ENCODE measurements around the gene RAB8B.

RAB8B gene

DNA sequence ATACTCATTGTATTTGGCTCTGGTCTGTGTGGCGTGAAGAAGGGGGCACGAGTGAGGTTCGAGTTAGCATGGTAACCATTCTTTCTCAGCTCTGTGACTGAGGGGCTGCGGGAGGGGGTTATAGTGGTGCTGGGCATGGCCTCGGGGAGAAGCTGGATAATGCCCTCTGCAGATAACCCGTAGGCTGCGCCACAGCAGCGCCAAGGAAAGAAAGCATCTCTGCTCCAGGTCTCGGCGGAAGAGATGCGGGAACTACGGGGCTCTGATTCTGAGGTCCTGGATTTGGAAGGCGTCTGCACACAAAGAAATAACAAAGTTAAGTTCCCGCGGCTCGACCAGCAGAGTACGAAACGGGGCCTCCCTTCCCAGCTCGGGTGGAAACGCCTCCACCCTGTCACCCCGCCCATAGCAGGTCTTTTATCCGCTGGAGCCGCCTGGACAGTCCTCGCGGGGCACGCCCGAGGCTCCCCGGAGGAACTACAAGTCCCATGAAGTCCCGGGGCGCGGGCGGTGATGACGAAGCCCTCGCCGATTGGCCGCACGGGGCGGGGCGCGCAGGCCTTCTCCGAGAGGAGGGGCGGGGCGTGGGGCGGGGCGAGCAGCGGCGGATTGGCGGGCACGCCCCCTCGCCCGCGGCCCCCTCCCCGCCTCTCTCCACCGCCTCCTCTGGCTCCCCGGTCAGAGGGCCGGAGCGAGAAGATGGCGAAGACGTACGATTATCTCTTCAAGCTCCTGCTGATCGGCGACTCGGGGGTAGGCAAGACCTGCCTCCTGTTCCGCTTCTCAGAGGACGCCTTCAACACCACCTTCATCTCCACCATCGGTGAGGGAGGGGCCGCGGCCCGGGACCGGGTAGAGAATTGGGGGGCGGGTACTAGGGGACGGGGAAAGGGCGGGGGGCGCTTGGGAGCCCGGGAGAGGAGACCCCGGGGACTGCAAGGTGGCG, at the start of gene RAB8B:
RAB8B (plus strand) TSS at position 681 of the 946 bp plus-strand sequence; CDS start at position 700, 19 bp downstream.
- no peak for TF ChIP-seq CTCF (IDR thresholded peaks at IDR 0.05)

DNA sequence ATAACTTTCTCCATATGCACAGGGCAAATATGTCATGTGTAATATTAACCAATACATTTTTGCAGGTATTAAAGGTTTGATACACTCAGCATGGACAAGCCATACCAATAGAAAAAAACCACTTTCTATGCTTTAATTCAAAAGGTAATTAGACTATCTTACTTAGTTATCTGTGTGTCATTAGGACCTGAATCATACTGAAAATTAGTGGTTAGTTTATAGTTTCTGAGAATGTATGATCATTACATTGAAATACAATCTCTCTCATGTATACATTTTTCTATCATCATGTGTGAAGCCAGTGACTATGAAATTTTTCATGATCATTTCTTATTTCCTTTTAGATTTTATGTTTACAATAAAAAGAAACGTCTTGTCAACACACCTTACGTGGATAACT, 48.5 kb upstream of the RAB8B start:
- TF ChIP-seq CTCF (IDR thresholded peaks at IDR 0.05) = no peak

- no peak for TF ChIP-seq CTCF (IDR thresholded peaks at IDR 0.05)
Measured at GRCh38 chr15:63145426-63145825, 44.0 kb upstream of the RAB8B start.

GRCh38 chr15:63146684-63147083, 42.7 kb upstream of the RAB8B start:
- no peak for TF ChIP-seq CTCF (IDR thresholded peaks at IDR 0.05)

DNA sequence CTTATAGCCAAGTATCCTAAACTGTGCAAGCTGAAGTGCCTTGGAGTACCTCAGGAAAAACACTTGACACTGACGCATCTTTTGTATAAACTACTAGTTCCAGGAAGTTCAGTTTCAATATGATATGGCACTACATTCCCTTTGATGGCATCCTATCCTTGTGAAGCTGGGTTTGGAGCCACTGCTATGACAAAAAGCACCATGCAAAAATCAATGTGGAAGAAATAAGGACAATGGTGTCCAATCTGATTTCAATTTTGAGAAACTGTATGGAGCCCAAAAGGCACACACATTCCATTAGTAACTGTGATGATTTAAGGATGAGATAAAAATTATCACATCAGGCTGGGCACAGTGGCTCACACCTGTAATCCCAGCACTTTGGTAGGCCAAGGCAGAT, 37.7 kb upstream of the RAB8B start:
- no peak for TF ChIP-seq CTCF (IDR thresholded peaks at IDR 0.05)

- TF ChIP-seq CTCF (IDR thresholded peaks at IDR 0.05) = no peak
Measured at GRCh38 chr15:63155486-63155885, 33.9 kb upstream of the RAB8B start.

- no peak for TF ChIP-seq CTCF (IDR thresholded peaks at IDR 0.05)
Measured at GRCh38 chr15:63156086-63156710, 33.2 kb upstream of the RAB8B start.
